IPS-18a (cell line): ENCODE data around the gene PIGC.

Source experiments
- H3K27ac ChIP-seq: one replicate; pipeline ENCODE4 v1.5.1; 2013; ENCODE audit warnings: low read length
- H3K27me3 ChIP-seq: one replicate; pipeline ENCODE4 v1.6.1; 2013; ENCODE audit warnings: mild to moderate bottlenecking, low read length; ENCODE audit not compliant: control insufficient read depth, insufficient read depth
- H3K36me3 ChIP-seq: one replicate; pipeline ENCODE4 v1.6.1; 2013; ENCODE audit warnings: low read depth, low read length; ENCODE audit not compliant: control insufficient read depth
- H3K4me1 ChIP-seq: one replicate; pipeline ENCODE4 v1.6.1; 2013; ENCODE audit warnings: low read depth, low read length; ENCODE audit not compliant: control insufficient read depth
- H3K4me3 ChIP-seq: one replicate; pipeline ENCODE4 v1.5.1; 2013; ENCODE audit warnings: low read length
- H3K9ac ChIP-seq: one replicate; pipeline ENCODE4 v1.6.1; 2013; ENCODE audit warnings: mild to moderate bottlenecking, low read length, moderate library complexity
- H3K9me3 ChIP-seq: one replicate; pipeline ENCODE4 v1.6.1; 2013; ENCODE audit warnings: low read depth, low read length; ENCODE audit not compliant: control insufficient read depth

PIGC gene

DNA sequence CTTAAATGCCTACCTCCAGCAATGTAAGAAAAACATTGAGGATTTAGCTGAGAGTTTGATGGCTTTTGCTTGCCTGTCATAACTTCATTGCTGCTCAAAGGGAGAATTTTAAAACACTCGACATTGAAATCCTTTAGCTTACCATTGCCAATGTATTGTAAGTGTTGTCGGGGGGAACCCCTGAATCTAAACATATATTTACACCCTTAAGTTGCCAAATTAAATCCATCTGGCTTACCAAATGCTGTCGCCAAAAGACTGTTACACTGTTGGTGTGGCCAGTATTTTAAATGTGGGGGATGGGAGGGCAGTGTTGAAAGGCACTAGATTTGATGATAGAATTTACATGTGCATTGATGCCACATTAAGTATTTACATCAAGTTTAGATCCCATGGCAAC is 48.3 kb downstream of the PIGC start:
- Histone ChIP-seq H3K27ac (no peak overlapping the region), H3K27me3 (peaks cover 4% of the 10 kb centered on the region), H3K36me3 (no peaks in the 10 kb centered on the region), H3K9ac (no peak overlapping the region), H3K9me3 (no peaks in the 10 kb centered on the region), H3K4me3 (no peak overlapping the region), H3K4me1 (peaks cover 34% of the 10 kb centered on the region)

DNA sequence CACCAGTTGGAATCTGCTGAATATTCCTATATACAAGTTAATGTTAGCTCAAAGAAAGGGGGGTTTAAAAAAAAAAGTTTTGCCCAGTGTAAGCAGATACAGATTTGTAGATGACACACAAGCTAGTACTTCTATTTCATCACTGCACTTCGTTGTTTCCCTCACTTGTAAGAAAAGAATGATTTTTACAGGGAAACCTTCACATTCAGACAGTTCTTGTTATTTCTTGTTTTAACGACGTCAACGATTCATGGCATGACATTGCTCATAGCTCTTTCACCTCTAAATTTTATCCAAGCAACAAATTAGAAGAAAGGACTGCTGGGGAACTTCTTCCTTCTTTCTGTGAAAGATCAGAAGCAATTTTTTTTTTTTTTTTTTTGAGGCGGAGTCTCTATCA is 49.1 kb downstream of the PIGC start:
- Histone ChIP-seq H3K9ac (no peak overlapping the region), H3K4me1 (peaks cover 36% of the 10 kb centered on the region), H3K27me3 (peaks cover 6% of the 10 kb centered on the region), H3K27ac (no peak overlapping the region), H3K36me3 (no peaks in the 10 kb centered on the region), H3K4me3 (no peak overlapping the region), H3K9me3 (no peaks in the 10 kb centered on the region)

DNA sequence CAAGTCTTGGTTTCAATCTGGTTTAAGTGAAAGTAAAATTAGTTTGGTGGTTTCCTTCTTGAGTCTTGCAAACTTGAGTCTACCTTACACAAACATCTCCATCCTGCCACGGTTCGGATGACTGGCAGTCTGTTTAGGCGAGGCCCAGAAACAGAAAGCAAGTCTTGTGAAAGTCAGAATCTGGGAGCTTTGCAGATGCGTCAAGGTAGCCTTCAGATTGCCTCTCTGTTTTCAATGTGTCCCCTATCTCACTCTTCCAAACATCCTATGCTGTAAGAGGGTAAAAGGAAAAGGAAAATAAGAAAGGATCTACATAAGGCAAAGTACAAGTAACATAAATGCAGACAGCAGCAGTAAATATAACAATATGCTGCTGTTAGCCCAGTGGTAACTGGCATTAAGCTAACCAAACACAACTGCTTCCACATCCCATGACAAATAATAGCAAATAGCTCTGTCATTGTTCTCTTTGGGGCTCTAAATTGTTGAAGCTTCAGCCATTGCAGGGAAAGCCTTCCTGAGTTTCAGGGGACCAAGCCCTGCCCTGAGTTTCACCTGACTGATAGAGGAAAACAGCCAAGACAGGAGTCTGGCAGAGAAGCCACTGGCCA is 49.6 kb downstream of the PIGC start:
- Histone ChIP-seq H3K27ac (no peak overlapping the region), H3K27me3 (peaks cover 6% of the 10 kb centered on the region), H3K4me3 (no peak overlapping the region), H3K36me3 (no peaks in the 10 kb centered on the region), H3K4me1 (peaks cover 35% of the 10 kb centered on the region), H3K9me3 (no peaks in the 10 kb centered on the region), H3K9ac (no peak overlapping the region)

DNA sequence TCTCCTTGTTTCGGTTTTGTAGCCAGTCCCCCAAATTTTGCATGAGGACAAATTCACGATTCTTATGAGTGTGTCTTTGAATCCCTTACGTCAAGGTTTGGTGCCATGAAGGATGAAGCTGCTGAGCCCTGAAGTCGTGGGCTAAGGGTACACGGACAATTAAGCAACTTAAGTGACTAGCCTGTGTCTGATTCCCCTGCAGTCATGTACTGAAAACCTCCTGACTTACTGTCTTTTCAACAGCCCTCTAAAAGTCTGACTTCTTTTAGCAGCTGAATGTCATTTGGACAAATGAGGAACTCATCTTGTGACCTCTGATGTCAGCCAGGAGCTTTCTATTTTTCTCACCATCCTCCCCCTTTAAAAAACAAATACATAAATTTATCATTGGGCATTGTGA is 50.5 kb downstream of the PIGC start:
- no peaks in the 10 kb centered on the region for H3K36me3 ChIP-seq
- peaks cover 6% of the 10 kb centered on the region for H3K27me3 ChIP-seq
- no peak overlapping the region for H3K9ac ChIP-seq
- H3K9me3 ChIP-seq = no peaks in the 10 kb centered on the region
- no peak overlapping the region for H3K4me3 ChIP-seq
- no peak overlapping the region for H3K27ac ChIP-seq
- peaks cover 31% of the 10 kb centered on the region for H3K4me1 ChIP-seq

DNA sequence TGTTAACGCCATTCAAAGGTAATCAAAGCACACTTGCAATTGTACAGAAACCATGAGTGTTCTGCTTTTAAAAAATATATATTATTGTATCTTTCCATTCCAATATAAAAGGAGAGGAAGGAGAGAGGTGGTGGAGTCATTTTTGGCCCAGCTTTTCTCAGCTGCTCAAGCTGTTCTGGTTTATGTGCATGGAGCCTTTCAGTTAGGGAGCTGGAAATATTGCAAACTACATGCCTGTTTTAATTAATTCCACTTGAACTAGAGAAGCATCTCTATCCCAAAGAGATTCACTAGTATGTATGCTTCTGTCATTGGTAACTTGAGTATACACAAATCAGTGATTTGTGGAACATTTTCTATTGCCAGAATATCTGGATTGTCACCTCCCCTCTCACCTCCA is 51.9 kb downstream of the PIGC start:
- Histone ChIP-seq H3K4me3 (no peak overlapping the region), H3K9ac (no peak overlapping the region), H3K9me3 (no peaks in the 10 kb centered on the region), H3K36me3 (no peaks in the 10 kb centered on the region), H3K4me1 (peaks cover 31% of the 10 kb centered on the region), H3K27ac (no peak overlapping the region), H3K27me3 (peaks cover 6% of the 10 kb centered on the region)
